Colon (tissue), 2 donors: Measurements from ENCODE around the gene PMS2.
"Not testable (repeated sequence)": the region's sequence is repeated elsewhere in the genome, so short reads cannot be mapped to it uniquely, and the experiment has no call there.

Experiments used
- FAIRE-seq: peaks from 2 replicates; lab custom pipeline; 2012; peaks lifted over from hg19 to GRCh38; lab: Jason Lieb, UNC
- donor health status: control.
- donor health status: control.

Gene PMS2

DNA sequence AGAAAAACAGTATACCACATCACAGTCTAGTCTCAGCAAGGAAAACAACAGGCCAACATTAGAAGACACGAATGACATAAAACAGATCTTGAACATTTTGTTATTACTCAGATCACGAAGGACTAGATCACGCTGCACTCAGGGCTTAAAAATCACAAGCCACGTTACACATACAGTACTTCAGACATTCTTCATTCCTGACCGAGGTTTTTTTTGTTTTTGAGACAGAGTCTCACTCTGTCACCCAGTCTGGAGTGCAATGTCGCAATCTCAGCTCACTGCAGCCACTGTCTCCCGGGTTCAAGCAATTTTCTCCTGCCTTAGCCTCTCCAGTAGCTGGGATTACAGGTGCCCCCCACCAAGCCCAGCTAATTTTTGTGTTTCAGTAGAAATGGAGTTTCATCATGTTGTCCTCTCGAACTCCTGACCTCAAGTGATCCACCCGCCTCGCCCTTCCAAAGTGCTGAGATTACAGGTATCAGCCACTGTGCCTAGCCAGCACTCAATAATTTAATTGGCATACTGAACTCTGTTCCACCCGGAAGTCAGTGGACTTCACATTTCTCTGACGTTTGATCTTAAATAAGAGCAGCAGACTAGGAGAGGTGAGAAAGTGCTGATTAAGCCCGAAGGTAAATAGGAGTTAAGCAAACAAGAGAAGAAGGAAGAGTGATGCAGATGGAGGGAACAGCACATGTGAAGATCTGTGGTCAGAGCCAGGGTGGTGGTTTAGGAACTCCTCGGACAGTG, 3.7 kb upstream of the PMS2 start:
- FAIRE-seq: no peak

GRCh38 chr7:6011541-6011940, 2.7 kb upstream of the PMS2 start:
- FAIRE-seq: no peak

GRCh38 chr7:6010370-6010769, 1.5 kb upstream of the PMS2 start:
- FAIRE-seq: not testable (repeated sequence)

GRCh38 chr7:6007835-6008590, 836 bp downstream of the PMS2 start:
- not testable (repeated sequence) for FAIRE-seq

DNA sequence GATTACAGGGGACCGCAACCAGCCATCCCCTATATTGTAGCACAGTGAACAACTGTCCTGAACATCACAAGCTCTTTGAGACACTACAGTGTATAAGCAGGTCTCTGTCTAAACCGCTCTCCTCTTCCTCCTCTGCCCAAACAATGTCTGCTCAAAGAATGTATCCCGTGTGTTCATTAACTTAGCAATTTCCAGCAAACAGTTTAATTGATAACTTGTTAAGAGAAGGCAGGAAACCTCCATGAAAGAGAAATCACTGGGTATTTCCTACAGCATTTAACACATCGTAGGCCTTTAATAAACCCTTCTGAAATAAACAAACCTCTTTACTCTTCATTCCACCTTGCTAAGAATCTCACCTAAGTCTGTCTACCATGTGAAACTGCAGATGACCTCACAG, 1.5 kb downstream of the PMS2 start:
- no peak for FAIRE-seq

DNA sequence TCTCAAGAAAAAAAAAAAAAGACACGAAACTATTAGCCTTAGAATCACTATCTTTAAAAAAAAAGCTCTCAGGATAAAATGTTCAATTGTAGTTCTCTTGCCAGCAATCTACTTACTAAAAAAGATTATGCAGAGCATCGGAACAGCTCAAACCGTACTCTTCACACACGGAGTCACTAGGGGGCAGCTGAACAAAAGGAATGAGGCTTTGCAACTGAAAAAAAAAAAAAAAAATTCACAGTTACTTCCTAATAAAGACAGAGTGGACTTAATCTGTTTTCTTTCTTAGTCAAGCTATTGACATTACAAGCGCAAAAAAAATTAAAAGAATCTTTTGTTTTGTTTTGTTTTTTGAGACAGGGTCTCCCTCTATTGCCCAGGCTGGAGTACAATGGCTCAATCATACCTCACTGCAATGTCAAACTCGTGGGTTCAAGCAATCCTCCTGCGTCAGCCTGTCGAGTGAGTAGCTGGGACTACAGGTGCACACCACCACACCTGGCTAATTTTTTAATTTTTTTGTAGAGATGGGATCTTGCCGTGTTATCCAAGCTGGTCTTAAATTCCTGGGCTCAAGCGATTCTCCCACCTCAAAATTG, 11.5 kb downstream of the PMS2 start:
- FAIRE-seq: no peak

- FAIRE-seq: not testable (repeated sequence)
Measured at GRCh38 chr7:5987061-5987460, 21.8 kb downstream of the PMS2 start.

- FAIRE-seq: not testable (repeated sequence)
Measured at GRCh38 chr7:5979680-5980314, 29.1 kb downstream of the PMS2 start.

GRCh38 chr7:5973580-5973979, 35.3 kb downstream of the PMS2 start:
- not testable (repeated sequence) for FAIRE-seq

- FAIRE-seq: not testable (repeated sequence)
Measured at GRCh38 chr7:5970347-5970911, 38.4 kb downstream of the PMS2 start, which contains the start of gene RSPH10B. Gene RSPH10B (minus strand): TSS chr7:5970689. CDS start chr7:5967116, 3,573 bp downstream.

- not testable (repeated sequence) for FAIRE-seq
Measured at GRCh38 chr7:5963810-5964209, 45.0 kb downstream of the PMS2 start.

GRCh38 chr7:5963205-5963604, 45.6 kb downstream of the PMS2 start:
- not testable (repeated sequence) for FAIRE-seq

DNA sequence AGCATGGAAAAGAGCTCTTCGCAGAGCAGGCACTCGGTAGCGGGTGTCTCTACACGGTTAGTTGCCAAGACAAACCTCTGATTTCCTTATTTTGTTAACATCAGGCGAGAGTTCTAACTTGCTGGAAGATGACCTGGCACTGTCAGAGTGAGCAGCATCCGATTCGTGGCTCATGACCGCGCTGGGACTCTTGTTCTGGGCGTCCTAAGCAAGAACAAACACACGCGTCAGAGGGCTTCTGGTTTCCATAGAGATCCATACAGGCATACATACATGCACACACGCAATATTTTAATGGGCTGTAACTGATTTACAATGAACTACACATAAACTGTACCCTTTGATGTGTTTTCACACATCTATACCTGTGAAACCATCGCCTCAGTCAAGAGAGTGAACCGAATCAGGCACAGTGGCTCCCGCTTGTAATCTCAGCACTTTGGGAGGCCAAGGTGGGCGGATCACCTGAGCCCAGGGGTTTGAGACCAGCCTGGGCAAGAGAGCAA, 73.9 kb downstream of the PMS2 start:
- not testable (repeated sequence) for FAIRE-seq

GRCh38 chr7:5931905-5932644, 76.8 kb downstream of the PMS2 start:
- not testable (repeated sequence) for FAIRE-seq

GRCh38 chr7:5931250-5931649, 77.6 kb downstream of the PMS2 start:
- FAIRE-seq: not testable (repeated sequence)

- not testable (repeated sequence) for FAIRE-seq
Measured at GRCh38 chr7:5930290-5930689, 78.6 kb downstream of the PMS2 start.

DNA sequence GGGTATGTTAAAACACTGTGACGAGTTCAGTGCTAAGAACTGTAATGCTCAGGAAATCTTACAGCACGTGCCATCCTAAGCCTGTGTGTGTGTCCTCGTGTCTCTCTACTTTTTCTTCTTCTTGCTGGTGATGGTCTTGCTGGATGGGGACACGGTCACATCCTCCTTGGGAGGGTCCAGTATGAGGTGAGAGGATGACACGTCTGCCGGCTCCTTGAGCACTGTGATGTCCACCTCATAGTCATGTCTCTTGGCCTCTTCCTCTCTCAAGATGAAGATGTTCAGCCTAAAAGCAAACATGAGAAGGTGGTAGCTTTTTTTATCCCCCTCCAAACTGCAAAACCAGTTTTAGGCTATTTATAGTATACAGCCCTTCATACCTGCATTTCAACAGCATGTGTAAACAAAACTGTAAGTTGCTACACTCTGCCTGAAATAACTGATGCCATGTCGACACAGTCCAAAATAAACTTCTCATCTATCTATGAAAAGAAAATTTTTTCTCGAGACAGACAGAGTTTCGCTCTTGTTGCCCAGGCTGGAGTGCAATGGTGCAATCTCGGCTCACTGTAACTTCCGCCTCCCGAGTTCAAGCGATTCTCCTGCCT, 82.5 kb downstream of the PMS2 start:
- FAIRE-seq: not testable (repeated sequence)

DNA sequence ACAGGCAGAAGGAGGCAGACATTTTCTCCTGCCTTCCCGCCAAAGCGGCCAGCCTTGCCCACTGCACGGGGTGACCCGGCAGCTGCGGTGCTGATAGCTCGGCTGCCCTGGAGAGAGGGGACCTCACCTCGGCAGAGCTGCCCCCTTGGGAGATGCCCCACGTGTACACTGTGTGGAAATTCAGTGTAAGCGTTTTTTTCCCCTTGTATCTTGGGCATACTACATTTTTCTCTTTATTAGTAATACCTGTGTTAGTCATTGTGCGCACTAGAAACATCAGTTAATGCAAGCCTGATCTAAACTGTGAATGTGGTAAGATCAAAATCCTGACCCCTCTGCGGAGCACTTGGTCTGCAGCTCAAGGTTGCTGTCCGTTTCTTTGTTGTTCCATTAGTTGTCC, 84.2 kb downstream of the PMS2 start:
- FAIRE-seq: not testable (repeated sequence)

DNA sequence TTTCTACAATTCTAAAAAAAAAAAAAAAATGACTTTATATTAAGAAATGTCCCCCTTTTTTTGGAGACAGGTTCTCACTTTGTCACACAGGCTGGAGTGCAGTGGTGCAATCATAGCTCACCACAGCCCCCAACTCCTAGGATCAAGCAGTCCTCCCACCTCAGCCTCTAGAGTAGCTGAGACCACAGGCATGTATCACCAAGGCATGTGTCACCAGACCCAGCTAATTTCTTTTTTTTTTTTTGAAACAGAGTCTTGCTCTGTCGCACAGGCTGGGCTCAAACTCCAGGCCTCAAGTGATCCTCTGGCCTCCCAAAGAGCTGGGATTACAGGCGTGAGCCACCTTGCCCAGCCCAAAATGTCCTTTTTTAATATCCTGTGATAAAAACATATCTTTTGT, 84.7 kb downstream of the PMS2 start:
- FAIRE-seq: not testable (repeated sequence)
